Measurements from ENCODE around the gene DOCK1. TPM values are rescaled to one million over a fixed set of nuclear protein-coding genes. Genes with fewer than 3 reads are reported as not detected.
A peak's percentile ranks its signal among the peaks of the same experiment; 100 is the strongest.

The DOCK1 gene
- total RNA-seq, 1 donor, result 99.7 TPM

DNA sequence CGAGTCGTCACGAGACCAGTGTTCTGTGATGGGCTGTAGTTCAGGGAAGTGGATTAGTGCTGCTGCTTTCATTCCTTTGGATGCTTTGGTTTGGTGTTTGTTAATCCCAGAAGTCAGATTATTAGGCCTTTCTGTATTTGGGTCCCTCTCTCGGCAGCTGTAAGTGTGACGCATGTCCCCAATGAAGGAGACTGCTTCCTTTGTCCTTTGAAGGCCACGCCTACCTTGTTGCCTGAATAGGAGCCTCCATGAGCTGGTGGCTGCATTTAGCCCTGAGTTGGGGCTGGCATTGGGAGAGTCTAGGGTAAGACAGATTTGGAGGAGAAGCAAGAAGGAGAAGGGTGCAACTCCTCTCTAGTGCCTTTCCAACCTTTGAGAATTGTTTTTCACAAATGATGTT lies 34.5 kb downstream of the DOCK1 start:
- no peak overlapping the region for H3K4me3 ChIP-seq (ENCODE audit: low read depth, low read length)
- TF ChIP-seq, protein P1, sequence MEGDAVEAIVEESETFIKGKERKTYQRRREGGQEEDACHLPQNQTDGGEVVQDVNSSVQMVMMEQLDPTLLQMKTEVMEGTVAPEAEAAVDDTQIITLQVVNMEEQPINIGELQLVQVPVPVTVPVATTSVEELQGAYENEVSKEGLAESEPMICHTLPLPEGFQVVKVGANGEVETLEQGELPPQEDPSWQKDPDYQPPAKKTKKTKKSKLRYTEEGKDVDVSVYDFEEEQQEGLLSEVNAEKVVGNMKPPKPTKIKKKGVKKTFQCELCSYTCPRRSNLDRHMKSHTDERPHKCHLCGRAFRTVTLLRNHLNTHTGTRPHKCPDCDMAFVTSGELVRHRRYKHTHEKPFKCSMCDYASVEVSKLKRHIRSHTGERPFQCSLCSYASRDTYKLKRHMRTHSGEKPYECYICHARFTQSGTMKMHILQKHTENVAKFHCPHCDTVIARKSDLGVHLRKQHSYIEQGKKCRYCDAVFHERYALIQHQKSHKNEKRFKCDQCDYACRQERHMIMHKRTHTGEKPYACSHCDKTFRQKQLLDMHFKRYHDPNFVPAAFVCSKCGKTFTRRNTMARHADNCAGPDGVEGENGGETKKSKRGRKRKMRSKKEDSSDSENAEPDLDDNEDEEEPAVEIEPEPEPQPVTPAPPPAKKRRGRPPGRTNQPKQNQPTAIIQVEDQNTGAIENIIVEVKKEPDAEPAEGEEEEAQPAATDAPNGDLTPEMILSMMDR (IDR thresholded peaks at IDR 0.05; ENCODE audit: insufficient read depth, low read depth, low read length), result no peak

GRCh38 chr10:126940670-126941310 lies 35.6 kb downstream of the DOCK1 start:
- DNase-seq (ENCODE audit: low read depth), result no peak
- no peak overlapping the region for H3K4me3 ChIP-seq (ENCODE audit: low read depth, low read length)
- TF ChIP-seq, protein P1 (IDR thresholded peaks at IDR 0.05; ENCODE audit: insufficient read depth, low read depth, low read length), result no peak

More for the DNA sequence above, 34.5 kb downstream of the DOCK1 start:
- no peak for DNase-seq (ENCODE audit: low read depth)

GRCh38 chr10:126944191-126944590 lies 39.0 kb downstream of the DOCK1 start:
- TF ChIP-seq, protein P1 (IDR thresholded peaks at IDR 0.05; ENCODE audit: insufficient read depth, low read depth, low read length), result no peak
- no peak overlapping the region for H3K4me3 ChIP-seq (ENCODE audit: low read depth, low read length)

DNA sequence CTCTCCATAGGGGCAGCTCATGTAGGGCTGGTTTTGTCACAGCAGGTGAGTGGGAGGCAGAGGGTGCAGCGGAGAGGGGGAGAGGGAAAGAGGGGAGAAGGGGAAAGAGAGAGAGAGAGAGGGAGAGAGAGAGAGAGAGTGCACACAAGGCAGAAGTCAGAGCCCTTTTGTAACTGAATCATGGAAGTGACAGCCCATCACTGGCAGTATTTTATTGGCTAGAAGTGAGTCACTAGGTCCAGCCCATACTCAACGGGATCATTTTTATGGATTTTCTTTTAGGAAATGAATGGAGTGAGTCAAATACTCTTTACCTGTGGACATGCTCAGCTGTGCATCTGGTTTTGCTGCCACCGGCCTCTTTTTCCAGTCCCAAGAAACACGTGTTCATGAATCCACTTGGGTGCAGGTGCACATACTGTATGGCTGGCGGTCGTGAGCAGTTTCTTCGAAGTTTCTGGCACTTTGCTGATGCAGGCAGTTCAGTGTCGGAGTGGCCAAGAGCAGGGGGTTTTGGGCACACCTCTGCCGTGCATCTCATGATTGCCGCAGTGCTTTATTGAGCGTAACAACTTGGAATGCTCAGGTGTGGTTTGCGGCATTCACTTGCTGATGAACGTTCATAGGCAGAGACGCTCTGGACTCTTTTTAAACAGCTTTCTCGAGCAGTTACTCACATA lies 40.3 kb downstream of the DOCK1 start:
- H3K4me3 ChIP-seq (ENCODE audit: low read depth, low read length), result no peak overlapping the region
- TF ChIP-seq, protein P1 (IDR thresholded peaks at IDR 0.05; ENCODE audit: insufficient read depth, low read depth, low read length), result no peak
- DNase-seq (ENCODE audit: low read depth), result peak; percentile 14

More at GRCh38 chr10:126944191-126944590, 39.0 kb downstream of the DOCK1 start:
- DNase-seq (ENCODE audit: low read depth), result no peak

GRCh38 chr10:126946746-126947145 lies 41.5 kb downstream of the DOCK1 start:
- TF ChIP-seq, protein P1 (IDR thresholded peaks at IDR 0.05; ENCODE audit: insufficient read depth, low read depth, low read length), result no peak
- H3K4me3 ChIP-seq (ENCODE audit: low read depth, low read length), result no peak overlapping the region
- DNase-seq (ENCODE audit: low read depth), result no peak

- no peak overlapping the region for H3K4me3 ChIP-seq (ENCODE audit: low read depth, low read length)
- TF ChIP-seq, protein P1 (IDR thresholded peaks at IDR 0.05; ENCODE audit: insufficient read depth, low read depth, low read length), result no peak
- no peak for DNase-seq (ENCODE audit: low read depth)
These were observed 43.3 kb downstream of the DOCK1 start for GRCh38 chr10:126948355-126949160.

Data from fibroblast of villous mesenchyme (primary cell).